SIG-M5 treated with dmso at 0.1 percent for 504 hours (cell line): ENCODE data around the gene SPPL3.
A peak's percentile ranks its signal among the peaks of the same experiment; 100 is the strongest.
"Not testable (repeated sequence)": the region's sequence is repeated elsewhere in the genome, so short reads cannot be mapped to it uniquely, and the experiment has no call there.

Experiments
- DNase-seq: peaks from one replicate; lab custom pipeline; 2025; ENCODE audit not compliant: unreplicated experiment; lab: John Stamatoyannopoulos, UW

The SPPL3 gene

DNA sequence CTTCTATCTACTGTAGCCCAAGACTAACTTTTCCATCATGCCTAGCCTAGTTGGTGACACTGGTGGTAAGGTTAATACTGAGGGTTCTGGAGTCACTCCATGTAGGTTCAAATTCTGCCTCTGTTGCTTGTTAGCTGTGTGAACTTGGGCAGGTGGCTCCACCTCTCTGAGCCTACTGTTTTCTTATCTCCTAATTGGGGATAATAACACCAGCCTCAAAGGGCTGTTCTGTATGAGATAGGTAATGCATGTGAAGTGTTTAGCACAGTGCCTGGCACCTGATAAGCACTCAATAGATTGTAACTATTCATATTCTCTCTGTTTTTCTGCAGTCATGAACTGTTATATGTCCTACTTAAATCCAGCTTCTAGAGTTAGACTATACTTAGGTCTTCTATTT lies 17.5 kb upstream of the SPPL3 start:
- DNase-seq, result no peak

DNA sequence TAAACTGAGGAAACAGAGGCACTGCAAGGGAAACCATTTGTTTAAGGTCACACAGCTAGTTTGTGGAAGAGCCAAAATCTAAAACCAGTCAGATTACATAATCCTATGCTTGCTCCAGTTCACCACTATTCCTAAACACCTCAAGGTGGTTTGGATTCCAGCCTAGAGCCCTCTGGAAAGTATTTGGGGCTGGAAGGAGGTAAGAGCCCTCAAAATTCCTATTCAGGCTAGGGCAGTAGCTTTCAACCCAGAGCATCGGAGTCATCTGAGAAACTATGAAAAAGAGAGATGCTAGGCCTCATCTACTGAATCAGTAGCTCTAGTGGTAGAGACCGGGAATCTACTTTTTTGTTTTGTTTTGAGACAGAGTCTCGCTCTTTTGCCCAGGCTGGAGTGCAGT lies 16.0 kb upstream of the SPPL3 start:
- DNase-seq, result no peak

DNA sequence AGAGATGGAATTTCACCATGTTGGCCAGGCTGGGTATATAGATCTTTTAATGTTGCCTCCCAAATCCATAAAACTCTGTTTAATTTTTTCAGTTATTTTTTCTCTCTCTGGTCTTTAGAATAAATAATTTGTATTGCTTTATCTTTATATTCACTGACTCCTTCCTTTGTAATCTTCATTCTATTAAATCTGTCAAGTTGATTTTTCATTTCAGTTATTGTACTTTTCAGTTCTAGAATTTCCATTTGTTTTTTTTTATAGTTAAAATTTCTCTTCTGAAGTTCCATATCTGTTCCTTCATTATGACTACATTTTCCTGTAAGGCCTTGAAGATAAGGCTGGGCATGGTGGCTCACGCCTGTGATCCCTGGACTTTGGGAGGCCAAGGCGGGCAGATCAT lies 13.6 kb upstream of the SPPL3 start:
- no peak for DNase-seq

DNA sequence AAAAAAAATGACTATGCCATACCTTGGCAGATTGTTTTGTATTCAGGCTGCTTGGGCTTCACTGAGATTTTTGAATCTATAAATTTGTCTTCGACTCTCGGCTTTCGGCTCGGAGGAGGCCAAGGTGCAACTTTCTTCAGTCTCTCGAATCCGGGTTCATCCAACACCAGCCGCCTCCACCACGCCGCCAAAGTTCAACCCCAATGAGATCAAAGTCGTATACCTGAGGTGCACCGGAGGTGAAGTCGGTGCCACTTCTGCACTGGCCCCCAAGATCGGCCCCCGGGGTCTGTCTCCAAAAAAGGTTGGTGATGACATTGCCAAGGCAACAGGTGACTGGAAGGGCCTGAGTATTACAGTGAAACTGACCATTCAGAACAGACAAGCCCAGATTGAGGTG lies 12.4 kb upstream of the SPPL3 start:
- DNase-seq, result no peak

DNA sequence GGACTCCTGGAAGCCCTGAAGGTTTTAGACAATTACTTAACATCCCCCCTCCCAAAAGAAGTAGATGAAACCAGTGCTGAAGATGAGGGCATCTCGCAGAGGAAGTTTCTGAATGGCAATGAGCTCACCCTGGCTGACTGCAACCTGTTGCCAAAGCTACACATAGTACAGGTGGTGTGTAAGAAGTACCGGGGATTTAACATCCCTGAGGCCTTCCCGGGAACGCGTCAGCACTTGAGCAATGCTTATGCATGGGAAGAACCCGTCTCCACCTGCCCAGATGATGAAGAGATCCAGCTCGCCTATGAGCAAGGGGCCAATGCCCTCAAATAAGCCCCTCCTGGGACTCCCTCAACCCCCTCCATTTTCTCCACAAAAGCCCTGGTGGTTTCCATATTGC lies 10.6 kb upstream of the SPPL3 start:
- DNase-seq, result no peak

DNA sequence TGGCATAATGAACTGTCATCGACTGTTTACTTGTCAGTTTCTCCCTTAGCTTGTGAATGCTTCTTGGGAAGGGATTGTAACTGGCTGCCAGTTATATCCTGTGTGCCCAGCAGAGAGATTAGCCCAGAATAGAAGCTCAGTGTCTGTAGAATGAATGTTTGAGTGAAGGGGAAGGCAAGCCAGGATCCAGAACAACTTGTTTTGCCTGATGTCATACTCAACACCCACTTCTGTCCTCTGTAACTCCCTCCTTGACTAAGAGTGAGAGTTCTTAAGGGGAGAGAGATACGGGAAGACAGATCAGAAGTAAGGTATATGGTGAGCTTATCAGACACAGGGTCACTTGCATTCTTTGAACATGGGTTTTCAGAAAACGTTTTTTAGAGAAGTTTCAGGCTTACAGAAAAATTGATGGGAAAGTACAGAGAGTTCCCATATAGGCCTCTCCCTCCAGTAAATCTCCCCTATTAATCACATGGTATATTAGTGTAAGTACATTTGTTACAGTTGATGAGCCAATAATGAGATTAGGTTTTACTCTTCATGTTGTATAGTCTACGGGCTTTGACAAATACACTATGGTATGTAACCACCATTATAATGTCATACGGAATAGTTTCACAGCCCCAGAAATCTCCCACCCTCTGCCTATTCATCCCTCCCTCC lies 5.6 kb upstream of the SPPL3 start:
- DNase-seq, result no peak

DNA sequence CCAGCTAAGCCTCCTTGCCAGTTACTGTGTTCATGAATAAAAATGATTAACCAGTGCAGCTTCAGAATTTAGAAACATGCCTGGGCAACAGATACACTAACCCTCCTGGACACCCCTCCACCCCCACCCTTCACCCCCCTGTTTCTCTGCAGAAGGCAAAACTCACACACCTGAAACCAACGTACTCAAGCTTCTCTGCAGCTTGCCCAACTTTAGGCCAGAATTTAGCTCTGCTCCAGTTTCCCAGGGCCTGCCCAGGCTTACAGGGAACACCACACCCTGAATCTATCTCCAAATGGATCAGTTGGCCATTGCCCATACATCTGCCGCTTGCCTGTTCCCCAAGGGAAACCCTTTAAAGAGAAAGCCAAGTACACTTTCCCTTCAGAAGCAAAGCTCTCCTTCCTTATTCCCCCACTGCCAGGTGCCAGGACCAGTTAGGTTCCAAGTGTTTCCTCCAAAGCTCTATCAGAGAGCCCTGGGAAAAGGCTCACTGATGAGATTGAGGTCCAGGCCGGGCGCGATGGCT lies 1.8 kb upstream of the SPPL3 start:
- no peak for DNase-seq

DNA sequence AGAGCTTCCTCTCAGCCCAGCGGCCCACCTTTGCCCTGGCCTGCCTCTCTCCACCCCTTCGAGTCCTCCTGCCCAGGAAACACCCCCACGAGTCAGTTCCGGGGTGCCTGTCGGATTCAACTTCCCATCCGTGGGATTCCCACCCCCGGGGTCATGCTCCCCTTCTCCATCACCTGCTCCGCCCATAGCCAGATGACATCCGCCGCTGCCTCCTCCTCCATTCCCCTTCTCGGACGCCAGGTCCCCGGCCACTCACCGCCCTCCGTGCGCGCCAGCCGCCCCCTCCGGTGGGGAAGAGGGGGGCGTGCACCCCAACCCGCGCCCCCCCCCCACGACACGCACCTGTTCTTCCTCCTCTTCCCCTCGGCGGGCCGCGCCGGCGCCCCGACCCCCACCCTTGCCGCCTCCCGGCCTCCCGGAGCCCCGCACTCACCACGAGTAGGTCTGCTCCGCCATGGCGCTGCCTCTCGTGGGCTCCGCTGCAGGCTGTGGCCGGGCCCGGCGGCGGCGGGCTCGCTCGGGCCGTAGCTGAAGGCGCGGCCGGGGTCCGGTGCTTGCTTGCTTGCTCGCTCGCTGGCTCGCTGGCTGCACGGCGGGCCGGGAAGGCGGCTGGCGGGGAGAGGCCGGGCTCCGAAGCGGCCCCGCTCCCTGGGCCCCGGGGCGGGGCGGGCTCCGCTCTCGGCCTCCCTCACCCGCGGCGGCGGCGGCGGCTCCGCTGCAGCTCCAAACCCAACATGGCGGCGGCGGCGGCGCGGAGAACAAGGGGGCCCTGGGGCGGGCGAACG lies 554 bp downstream of the SPPL3 start:
- peak; percentile 68 for DNase-seq

DNA sequence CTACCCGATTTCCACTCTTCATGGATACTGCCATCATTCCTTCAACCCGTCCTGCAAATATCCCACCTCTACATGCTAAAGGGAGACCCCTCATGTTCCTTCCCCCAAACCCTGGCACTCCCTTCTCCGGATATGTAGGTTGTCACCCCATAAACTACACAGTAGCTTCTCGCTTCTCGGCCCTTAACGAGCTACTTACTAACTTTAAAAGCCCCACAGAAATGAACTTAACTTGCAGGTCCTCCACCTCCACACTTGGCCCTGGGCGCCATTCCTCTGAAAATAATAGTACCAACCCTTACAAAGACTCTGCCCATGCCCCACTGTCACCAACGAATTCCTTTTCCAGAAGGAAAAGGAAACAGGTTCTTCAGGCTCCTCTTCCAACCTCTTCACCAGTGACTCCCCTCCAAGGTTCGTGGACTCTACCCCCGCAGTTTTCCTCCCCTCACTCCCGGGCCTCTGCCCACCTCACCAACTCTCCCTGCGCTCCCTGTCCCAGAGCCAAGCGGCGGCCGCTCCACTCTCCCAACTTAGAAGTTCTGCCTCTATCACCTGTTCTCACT lies 1.2 kb downstream of the SPPL3 start:
- peak; percentile 31 for DNase-seq

DNA sequence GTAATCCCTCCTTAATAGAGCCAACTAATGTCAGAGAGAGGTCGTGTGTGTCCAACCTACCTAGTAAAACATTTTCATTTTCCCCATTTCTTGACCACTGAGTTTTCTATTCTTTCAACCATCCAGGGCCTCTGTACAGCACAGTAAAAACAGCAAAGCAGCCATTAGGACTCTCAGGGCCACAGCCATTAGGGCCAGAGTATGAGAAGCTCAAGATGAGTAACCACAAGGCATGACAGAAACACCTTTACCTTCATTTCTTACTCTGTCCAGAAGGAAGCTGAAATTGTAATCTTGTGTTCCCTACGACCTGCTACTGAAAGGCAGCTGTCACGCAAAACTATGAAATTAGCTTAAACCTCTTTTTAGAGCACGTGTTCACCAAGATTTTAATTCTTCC lies 2.3 kb downstream of the SPPL3 start:
- no peak for DNase-seq

DNA sequence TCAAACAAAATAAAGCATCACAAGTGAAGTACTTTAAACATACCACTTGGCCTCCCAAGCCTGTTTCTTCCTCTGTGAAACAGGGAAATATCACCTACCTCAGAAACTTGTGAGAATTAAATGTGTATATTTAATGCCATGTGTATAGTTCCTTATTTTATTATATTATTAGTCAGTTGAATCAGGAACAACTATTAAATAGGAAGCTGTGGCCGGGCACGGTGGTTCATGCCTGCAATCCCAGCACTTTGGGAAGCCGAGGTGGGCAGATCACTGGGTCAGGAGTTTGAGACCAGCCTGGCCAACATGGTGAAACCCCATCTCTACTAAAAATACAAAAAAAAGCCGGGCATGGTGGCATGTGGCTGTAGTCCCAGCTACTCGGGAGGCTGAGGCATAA lies 3.1 kb downstream of the SPPL3 start:
- not testable (repeated sequence) for DNase-seq

DNA sequence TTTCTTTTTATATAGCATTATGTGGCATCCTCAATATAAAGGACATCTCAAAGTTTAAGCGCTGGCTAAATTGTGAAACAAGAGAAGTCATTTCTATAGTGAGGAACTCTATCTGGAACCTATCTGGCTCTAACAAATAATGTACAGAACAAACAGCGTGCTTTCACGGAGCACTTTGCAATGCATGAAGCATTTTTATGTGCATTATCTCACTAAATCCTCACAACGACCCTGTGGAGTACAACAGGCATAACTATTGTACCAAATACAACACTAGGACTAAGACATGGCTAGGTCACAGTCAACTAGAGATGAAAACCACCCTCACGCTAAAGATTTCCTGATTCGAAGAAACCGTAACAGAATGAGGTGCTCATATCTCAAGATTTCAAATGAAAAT lies 8.6 kb downstream of the SPPL3 start:
- no peak for DNase-seq

DNA sequence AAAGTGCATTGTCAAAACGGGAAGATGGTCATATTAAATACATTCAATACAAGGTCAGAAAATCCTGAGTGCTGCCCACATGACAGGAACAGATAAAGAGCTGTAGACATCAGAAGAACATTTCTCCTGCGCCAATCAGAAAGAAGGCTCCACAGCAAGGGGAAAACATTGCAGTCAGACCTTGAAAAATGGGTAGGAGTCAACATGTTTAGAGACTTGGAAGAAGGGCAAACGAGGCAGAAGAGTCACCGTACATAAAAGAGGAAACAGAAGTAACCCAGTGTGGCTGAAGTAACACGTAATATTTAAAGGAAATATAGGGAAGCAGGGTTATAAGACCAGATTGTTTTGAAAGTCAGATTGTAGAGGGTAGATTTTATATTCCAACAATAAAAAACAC lies 11.9 kb downstream of the SPPL3 start:
- DNase-seq, result peak; percentile 87

DNA sequence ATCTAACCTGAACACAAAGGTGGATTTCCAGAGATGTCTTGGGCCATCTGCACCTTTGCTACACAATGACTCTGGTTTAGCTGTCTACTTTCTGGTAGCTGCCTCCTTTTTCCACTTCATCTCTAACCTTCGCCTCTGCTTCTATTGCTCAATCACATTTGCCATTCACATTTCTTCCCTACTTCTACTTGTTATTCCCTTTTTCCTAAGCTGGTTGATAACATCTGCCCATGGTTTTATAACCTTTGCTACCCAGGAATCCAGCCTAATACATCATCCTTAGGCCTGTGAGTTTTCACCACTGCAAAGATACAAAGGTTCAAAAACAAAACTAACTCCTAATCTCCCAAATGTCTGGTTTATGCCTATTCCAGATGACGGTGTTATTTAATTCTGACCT lies 13.2 kb downstream of the SPPL3 start:
- no peak for DNase-seq

DNA sequence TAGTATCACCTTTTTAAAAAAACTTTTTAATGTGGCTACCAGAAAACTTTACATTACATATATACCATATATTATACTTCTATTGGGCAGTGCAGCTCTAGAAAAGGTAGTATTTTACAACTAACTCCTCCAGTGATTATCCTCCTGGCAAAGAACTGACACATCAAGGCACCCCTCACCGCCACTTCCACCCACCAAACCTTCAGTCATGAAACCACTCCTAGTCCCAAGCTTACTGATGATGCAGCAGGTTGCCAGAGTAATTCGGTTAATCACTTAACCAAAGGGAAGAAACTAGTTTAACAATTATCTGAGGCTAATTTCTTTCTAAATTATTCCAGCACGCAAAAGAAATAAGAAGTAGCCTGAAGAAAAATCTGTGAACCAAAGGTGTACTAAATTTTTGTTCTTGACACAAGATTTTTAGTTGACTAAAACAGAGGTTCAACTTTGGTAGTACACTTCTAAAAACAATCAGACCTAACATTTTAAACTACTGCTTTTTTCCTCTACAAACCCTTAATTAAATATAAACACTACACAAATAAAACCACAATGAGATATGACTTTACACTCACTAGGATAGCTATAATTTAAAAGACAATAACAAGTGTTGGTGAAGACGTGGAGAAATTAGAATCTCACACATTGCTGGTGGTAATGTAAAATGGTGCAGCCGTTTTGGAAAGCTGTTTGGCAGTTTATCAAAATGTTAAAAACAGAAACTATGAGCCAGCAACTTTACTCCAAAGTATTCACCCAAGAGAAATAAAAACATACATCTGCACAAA lies 16.7 kb downstream of the SPPL3 start:
- no peak for DNase-seq

DNA sequence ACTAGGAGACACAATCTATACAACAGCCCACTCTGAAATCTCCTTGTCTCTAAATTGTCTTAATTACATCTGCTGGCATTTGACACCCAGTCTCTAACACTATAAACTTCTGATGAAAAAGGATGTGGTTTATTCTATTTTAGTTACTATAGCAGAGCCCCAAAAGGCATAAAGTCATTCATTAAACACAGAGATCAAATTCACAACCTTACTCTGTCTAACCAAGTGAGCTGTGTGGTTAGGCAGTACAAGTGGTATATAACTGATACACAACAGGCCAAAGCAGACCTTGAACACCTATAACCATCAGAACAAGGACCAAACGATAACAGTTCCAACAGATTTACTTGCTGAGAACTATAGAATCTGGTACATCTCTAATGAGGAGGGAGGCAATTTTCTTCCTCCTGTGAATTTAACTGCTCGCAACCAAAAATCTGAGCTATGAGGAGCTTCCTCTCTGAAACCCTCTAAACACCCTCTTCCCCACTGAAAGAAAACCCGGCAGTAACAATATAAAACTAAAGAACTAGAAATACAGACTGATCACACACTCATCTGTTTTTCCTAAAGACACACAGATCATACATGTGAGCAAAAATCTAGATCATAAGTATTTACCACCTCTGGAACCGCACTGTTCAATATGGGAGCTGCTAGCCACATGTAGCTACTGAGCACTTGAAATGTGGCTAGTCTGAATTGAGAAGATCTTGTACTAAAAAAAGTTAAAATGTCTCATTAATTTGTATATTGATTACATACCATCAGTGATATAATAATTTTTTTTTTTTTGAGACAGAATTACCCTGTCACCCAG lies 17.7 kb downstream of the SPPL3 start:
- DNase-seq, result no peak

DNA sequence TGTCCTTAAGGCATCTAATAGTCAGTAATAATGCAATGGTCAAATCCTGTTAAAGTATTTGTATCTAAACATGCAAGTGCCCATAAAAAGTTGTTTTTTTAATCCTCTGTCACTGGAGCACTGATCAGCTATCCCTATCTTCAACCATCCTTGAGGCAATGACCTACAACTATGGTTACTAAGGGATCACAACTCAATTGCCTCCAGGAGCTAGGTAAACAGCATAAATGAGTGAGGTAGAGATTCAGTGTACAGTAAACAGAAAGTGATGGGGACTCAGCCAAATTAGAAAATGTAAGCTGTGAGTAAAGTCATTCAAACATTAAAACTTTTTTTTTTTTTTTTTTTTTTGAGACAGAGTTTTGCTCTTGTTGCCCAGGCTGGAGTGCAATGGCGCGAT lies 18.6 kb downstream of the SPPL3 start:
- no peak for DNase-seq

DNA sequence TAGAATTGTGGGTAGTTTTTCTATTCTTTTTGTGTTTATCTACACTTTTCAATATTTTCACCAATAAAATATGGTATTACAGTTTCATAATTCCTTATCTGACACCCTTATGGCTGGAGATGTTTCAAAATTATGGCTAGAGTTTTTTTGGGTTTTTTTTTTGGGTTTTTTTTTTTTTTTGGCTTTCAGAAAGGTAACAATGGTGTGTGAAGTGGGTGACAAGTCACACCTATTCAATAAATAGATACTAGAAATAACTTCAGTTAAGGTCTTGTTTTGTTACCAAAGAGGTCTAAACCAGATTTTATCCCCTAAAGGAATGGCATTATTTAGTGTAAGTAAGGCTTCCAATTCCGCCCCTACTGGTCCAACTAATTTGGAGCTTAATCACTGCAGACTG lies 19.5 kb downstream of the SPPL3 start:
- no peak for DNase-seq

DNA sequence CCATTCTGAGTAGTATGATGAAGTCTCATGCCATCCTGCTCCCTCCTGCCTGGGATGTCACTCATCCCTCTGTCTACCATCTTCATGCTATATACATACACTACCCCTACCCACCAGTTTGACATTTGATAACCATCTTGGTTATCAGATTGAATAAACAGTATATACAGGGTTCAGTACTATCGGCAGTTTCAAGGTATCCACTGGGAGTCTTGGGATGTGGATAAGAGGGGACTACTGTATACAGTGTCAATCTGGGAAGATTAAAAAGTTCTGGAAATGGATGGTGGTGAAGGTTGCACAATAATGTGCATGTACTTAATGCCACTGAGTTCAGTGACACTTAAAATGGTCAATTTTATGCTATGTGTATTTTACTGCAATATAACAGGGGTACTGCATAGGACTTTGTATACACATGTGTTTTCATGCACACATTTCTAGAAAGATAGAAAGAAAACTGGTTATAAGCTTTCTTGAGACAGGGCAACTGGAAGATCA lies 22.1 kb downstream of the SPPL3 start:
- no peak for DNase-seq

DNA sequence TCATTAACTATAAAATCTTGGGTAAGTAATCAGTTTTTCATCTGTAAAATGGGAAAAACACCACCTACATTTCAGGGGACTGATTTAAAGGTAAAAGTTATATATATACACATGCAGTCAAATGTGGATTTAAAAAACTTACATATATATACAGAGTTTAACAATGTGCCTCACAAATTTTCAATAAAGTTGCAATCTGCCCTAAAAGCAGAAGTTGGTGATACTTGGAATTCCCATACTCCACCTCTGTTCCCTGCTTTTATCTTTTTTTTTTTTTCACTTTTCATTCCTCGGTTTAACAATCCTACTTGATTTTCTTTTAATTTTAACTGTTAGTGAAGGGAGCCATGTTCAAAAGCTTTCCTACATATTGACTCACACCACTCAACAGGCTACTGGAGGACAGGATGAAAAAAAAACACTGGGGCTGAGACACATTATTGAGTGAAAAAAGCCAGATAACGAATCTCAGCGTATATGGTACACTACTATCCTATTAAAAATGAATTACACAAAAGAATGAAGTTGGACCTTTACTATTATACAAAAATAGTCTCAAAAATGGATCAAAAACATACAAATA lies 24.3 kb downstream of the SPPL3 start:
- DNase-seq, result no peak
